Loucy (cell line): ENCODE measurements around the gene MXD3.
A peak's percentile ranks its signal among the peaks of the same experiment; 100 is the strongest.

Experiments
- H2AFZ ChIP-seq: fragments of 200-600 bp; sonication (generic); 2 replicates; pipeline ENCODE4 v1.6.0; 2016; ENCODE audit warnings: antibody characterized with exemption, mild to moderate bottlenecking, low read length, moderate library complexity
- H3F3A ChIP-seq: fragments of 200-600 bp; 2 replicates; pipeline ENCODE4 v1.6.0; 2016; ENCODE audit warnings: antibody characterized with exemption, low read depth, mild to moderate bottlenecking
- H3K27me3 ChIP-seq: fragments of 200-600 bp; sonication (generic); 2 replicates; pipeline ENCODE4 v1.6.1; 2014; ENCODE audit warnings: low read length, mild to moderate bottlenecking; ENCODE audit not compliant: insufficient read depth, poor library complexity, severe bottlenecking
- H3K36me3 ChIP-seq: fragments of 200-600 bp; sonication (generic); 2 replicates; pipeline ENCODE4 v1.6.1; 2016; ENCODE audit warnings: low read length; ENCODE audit not compliant: insufficient read depth
- H3K4me1 ChIP-seq: fragments of 200-600 bp; sonication (generic); 2 replicates; pipeline ENCODE4 v1.5.1; 2014; ENCODE audit warnings: low read length, mild to moderate bottlenecking; ENCODE audit not compliant: insufficient read depth, poor library complexity, severe bottlenecking
- H3K4me2 ChIP-seq: fragments of 200-600 bp; sonication (generic); 2 replicates; pipeline ENCODE4 v1.6.0; 2014; ENCODE audit warnings: antibody characterized with exemption, low read length, low read depth, mild to moderate bottlenecking; ENCODE audit not compliant: poor library complexity, severe bottlenecking
- H3K4me3 ChIP-seq: fragments of 200-600 bp; sonication (generic); 2 replicates; pipeline ENCODE4 v1.5.1; 2014; ENCODE audit warnings: low read length, mild to moderate bottlenecking, mixed read lengths; ENCODE audit not compliant: poor library complexity, severe bottlenecking
- H3K79me2 ChIP-seq: fragments of 200-600 bp; sonication (generic); 2 replicates; pipeline ENCODE4 v1.6.1; 2014; ENCODE audit warnings: low read length; ENCODE audit not compliant: insufficient read depth
- H3K9ac ChIP-seq: fragments of 200-600 bp; sonication (generic); 2 replicates; pipeline ENCODE4 v1.6.0; 2014; ENCODE audit warnings: mild to moderate bottlenecking, low read depth, low read length, moderate library complexity; ENCODE audit not compliant: poor library complexity, severe bottlenecking
- H3K9me2 ChIP-seq: fragments of 200-600 bp; sonication (generic); replicated peaks from 2 replicates; pipeline ENCODE4 v1.6.1; 2016; ENCODE audit warnings: low read depth, low read length, mixed read lengths
- H3K9me3 ChIP-seq: fragments of 200-600 bp; sonication (generic); 2 replicates; pipeline ENCODE4 v1.6.1; 2014; ENCODE audit warnings: mild to moderate bottlenecking, antibody characterized with exemption, low read length, low read depth; ENCODE audit not compliant: insufficient read depth
- H4K20me1 ChIP-seq: fragments of 200-600 bp; sonication (generic); 2 replicates; pipeline ENCODE4 v1.6.0; 2014; ENCODE audit warnings: antibody characterized with exemption, low read length, mild to moderate bottlenecking; ENCODE audit not compliant: insufficient read depth, poor library complexity, severe bottlenecking
- EZH2phosphoT487 ChIP-seq: fragments of 200-600 bp; IDR thresholded peaks from 2 replicates; pipeline ENCODE4 v1.6.1; 2018; ENCODE audit warnings: antibody characterized with exemption, mild to moderate bottlenecking, moderate library complexity, borderline replicate concordance
- TF ChIP-seq, protein P1 (sequence below): fragments of 200-600 bp; sonication (generic); conservative IDR thresholded peaks from 2 replicates; pipeline ENCODE4 v1.5.1; 2014; ENCODE audit warnings: mild to moderate bottlenecking, antibody characterized with exemption, low read length

MXD3 gene

DNA sequence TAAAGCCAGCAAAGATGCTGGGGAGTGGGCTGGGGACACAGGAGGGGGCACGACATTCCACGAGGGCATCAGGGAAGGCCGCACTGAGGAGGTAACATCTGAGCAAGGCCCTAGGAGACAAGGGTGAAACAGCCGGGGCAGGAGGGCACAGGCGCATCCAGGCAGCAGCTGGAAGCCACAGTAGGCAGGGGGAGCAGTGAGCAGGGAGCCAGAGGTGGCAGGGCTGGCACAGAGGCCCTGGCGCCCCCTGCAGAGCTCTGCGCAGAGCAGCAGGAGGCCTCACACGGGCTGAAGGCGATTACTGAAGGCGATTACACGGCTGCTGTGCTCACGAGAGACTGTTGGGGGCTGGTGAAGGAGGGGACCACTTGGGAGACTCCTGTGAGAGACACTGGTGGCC is 24.4 kb upstream of the MXD3 start:
- peaks cover 9% of the 10 kb centered on the region for H3K4me1 ChIP-seq
- TF ChIP-seq, protein P1, sequence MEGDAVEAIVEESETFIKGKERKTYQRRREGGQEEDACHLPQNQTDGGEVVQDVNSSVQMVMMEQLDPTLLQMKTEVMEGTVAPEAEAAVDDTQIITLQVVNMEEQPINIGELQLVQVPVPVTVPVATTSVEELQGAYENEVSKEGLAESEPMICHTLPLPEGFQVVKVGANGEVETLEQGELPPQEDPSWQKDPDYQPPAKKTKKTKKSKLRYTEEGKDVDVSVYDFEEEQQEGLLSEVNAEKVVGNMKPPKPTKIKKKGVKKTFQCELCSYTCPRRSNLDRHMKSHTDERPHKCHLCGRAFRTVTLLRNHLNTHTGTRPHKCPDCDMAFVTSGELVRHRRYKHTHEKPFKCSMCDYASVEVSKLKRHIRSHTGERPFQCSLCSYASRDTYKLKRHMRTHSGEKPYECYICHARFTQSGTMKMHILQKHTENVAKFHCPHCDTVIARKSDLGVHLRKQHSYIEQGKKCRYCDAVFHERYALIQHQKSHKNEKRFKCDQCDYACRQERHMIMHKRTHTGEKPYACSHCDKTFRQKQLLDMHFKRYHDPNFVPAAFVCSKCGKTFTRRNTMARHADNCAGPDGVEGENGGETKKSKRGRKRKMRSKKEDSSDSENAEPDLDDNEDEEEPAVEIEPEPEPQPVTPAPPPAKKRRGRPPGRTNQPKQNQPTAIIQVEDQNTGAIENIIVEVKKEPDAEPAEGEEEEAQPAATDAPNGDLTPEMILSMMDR, result peak; percentile 69
- TF ChIP-seq EZH2phosphoT487, result no peak
- H3K4me2 ChIP-seq, result no peak overlapping the region
- no peaks in the 10 kb centered on the region for H3F3A ChIP-seq
- H2AFZ ChIP-seq, result no peak overlapping the region
- peaks cover 12% of the 10 kb centered on the region; the same call in 1 of the 2 replicates for H3K79me2 ChIP-seq
- H3K4me3 ChIP-seq, result no peak overlapping the region
- no peaks in the 10 kb centered on the region for H3K9me2 ChIP-seq
- no peaks in the 10 kb centered on the region for H4K20me1 ChIP-seq
- no peaks in the 10 kb centered on the region for H3K27me3 ChIP-seq
- no peaks in the 10 kb centered on the region for H3K9me3 ChIP-seq
- peaks cover 40% of the 10 kb centered on the region; the same call in 1 of the 2 replicates for H3K36me3 ChIP-seq
- no peak overlapping the region for H3K9ac ChIP-seq

GRCh38 chr5:177335701-177336065 is 24.0 kb upstream of the MXD3 start:
- Histone ChIP-seq H3K36me3 (peaks cover 40% of the 10 kb centered on the region; the same call in 1 of the 2 replicates), H3K4me1 (peaks cover 13% of the 10 kb centered on the region), H3K79me2 (peaks cover 12% of the 10 kb centered on the region; the same call in 1 of the 2 replicates), H4K20me1 (no peaks in the 10 kb centered on the region), H3F3A (no peaks in the 10 kb centered on the region), H2AFZ (no peak overlapping the region), H3K9me3 (no peaks in the 10 kb centered on the region), H3K9me2 (no peaks in the 10 kb centered on the region), H3K4me2 (no peak overlapping the region), H3K27me3 (no peaks in the 10 kb centered on the region), H3K9ac (no peak overlapping the region), H3K4me3 (no peak overlapping the region)
- no peak for TF ChIP-seq EZH2phosphoT487
- TF ChIP-seq, protein P1, result no peak

GRCh38 chr5:177334781-177335700 is 23.3 kb upstream of the MXD3 start:
- Histone ChIP-seq H3K4me3 (no peak overlapping the region), H3K9me3 (no peaks in the 10 kb centered on the region), H3K9ac (no peak overlapping the region), H2AFZ (no peak overlapping the region), H3K79me2 (peaks cover 12% of the 10 kb centered on the region; the same call in 1 of the 2 replicates), H3K36me3 (peaks cover 40% of the 10 kb centered on the region; the same call in 1 of the 2 replicates), H3K4me1 (peaks cover 16% of the 10 kb centered on the region), H3F3A (no peaks in the 10 kb centered on the region), H4K20me1 (no peaks in the 10 kb centered on the region), H3K9me2 (no peaks in the 10 kb centered on the region), H3K4me2 (no peak overlapping the region), H3K27me3 (no peaks in the 10 kb centered on the region)
- TF ChIP-seq, protein P1, result no peak
- TF ChIP-seq EZH2phosphoT487, result no peak
